Stimulated activated naive CD8-positive, alpha-beta T cell treated with anti-CD3 and anti-CD28 coated beads, Interleukin-15, Interleukin-2, amounts not matched to agents 100 ng/mL and 50 ng/mL, for 24 hours (primary cell): ENCODE measurements around the gene CAMK2N2.

Experiments used
- H3K27ac Mint-ChIP-seq: one replicate; pipeline ENCODE4 v1.8.0; 2021; ENCODE audit warnings: mild to moderate bottlenecking, mixed read lengths
- H3K27me3 Mint-ChIP-seq: one replicate; pipeline ENCODE4 v1.8.0; 2021; ENCODE audit warnings: mixed read lengths
- H3K36me3 Mint-ChIP-seq: one replicate; pipeline ENCODE4 v1.8.0; 2021; ENCODE audit warnings: low read depth, mixed read lengths
- H3K4me1 Mint-ChIP-seq: one replicate; pipeline ENCODE4 v1.8.0; 2021; ENCODE audit warnings: low read depth, mixed read lengths
- H3K4me3 Mint-ChIP-seq: one replicate; pipeline ENCODE4 v1.8.0; 2021; ENCODE audit warnings: mild to moderate bottlenecking, mixed read lengths
- H3K9me3 Mint-ChIP-seq: one replicate; pipeline ENCODE4 v1.8.0; 2021; ENCODE audit warnings: mixed read lengths

Gene CAMK2N2

GRCh38 chr3:184228376-184229137 is 32.8 kb downstream of the CAMK2N2 start:
- Mint-ChIP-seq H3K4me3 (peak overlapping the region; percentile 10), H3K27me3 (peaks cover 59% of the 10 kb centered on the region), H3K4me1 (peaks cover 10% of the 10 kb centered on the region), H3K36me3 (no peaks in the 10 kb centered on the region), H3K27ac (no peak overlapping the region), H3K9me3 (no peaks in the 10 kb centered on the region)

GRCh38 chr3:184227481-184227935 is 33.8 kb downstream of the CAMK2N2 start:
- no peak overlapping the region for H3K27ac Mint-ChIP-seq
- H3K9me3 Mint-ChIP-seq: no peaks in the 10 kb centered on the region
- H3K27me3 Mint-ChIP-seq: peaks cover 60% of the 10 kb centered on the region
- peaks cover 10% of the 10 kb centered on the region for H3K4me1 Mint-ChIP-seq
- H3K36me3 Mint-ChIP-seq: no peaks in the 10 kb centered on the region
- H3K4me3 Mint-ChIP-seq: no peak overlapping the region

GRCh38 chr3:184223946-184224345 is 37.4 kb downstream of the CAMK2N2 start:
- peaks cover 44% of the 10 kb centered on the region for H3K27me3 Mint-ChIP-seq
- no peaks in the 10 kb centered on the region for H3K9me3 Mint-ChIP-seq
- no peaks in the 10 kb centered on the region for H3K36me3 Mint-ChIP-seq
- H3K27ac Mint-ChIP-seq: no peak overlapping the region
- H3K4me3 Mint-ChIP-seq: no peak overlapping the region
- no peaks in the 10 kb centered on the region for H3K4me1 Mint-ChIP-seq

- no peaks in the 10 kb centered on the region for H3K36me3 Mint-ChIP-seq
- no peak overlapping the region for H3K4me3 Mint-ChIP-seq
- no peaks in the 10 kb centered on the region for H3K9me3 Mint-ChIP-seq
- H3K27me3 Mint-ChIP-seq: peaks cover 34% of the 10 kb centered on the region
- H3K4me1 Mint-ChIP-seq: no peaks in the 10 kb centered on the region
- no peak overlapping the region for H3K27ac Mint-ChIP-seq
Observed at GRCh38 chr3:184222521-184222920, 38.8 kb downstream of the CAMK2N2 start.

- Mint-ChIP-seq H3K36me3 (no peaks in the 10 kb centered on the region), H3K9me3 (no peaks in the 10 kb centered on the region), H3K27me3 (peaks cover 21% of the 10 kb centered on the region), H3K27ac (no peak overlapping the region), H3K4me1 (no peaks in the 10 kb centered on the region), H3K4me3 (no peak overlapping the region)
Observed at GRCh38 chr3:184218814-184219213, 42.5 kb downstream of the CAMK2N2 start.

- Mint-ChIP-seq H3K9me3 (no peaks in the 10 kb centered on the region), H3K4me3 (no peak overlapping the region), H3K27me3 (peaks cover 14% of the 10 kb centered on the region), H3K36me3 (no peaks in the 10 kb centered on the region), H3K4me1 (no peaks in the 10 kb centered on the region), H3K27ac (no peak overlapping the region)
Observed at GRCh38 chr3:184211718-184212117, 49.6 kb downstream of the CAMK2N2 start.

GRCh38 chr3:184211297-184211696 is 50.1 kb downstream of the CAMK2N2 start:
- H3K27me3 Mint-ChIP-seq: peaks cover 18% of the 10 kb centered on the region
- H3K4me3 Mint-ChIP-seq: no peak overlapping the region
- H3K27ac Mint-ChIP-seq: no peak overlapping the region
- no peaks in the 10 kb centered on the region for H3K36me3 Mint-ChIP-seq
- H3K9me3 Mint-ChIP-seq: no peaks in the 10 kb centered on the region
- H3K4me1 Mint-ChIP-seq: no peaks in the 10 kb centered on the region
